Measurements from ENCODE around the gene MRPS5.

Gene MRPS5

GRCh38 chr2:95048825-95049682, 72.6 kb downstream of the MRPS5 start:
- no peak for TF ChIP-seq CTCF (IDR thresholded peaks at IDR 0.05; ENCODE audit: low read depth, low read length, missing control alignments)
- H3K4me3 ChIP-seq (ENCODE audit: low read depth, low read length): no peak overlapping the region
- DNase-seq (ENCODE audit: low read depth): no peak

- TF ChIP-seq CTCF (IDR thresholded peaks at IDR 0.05; ENCODE audit: low read depth, low read length, missing control alignments): no peak
- H3K4me3 ChIP-seq (ENCODE audit: low read depth, low read length): no peak overlapping the region
- no peak for DNase-seq (ENCODE audit: low read depth)
Measured at GRCh38 chr2:95047629-95048510, 73.7 kb downstream of the MRPS5 start.

GRCh38 chr2:95046371-95047112, 75.1 kb downstream of the MRPS5 start:
- DNase-seq (ENCODE audit: low read depth): no peak
- TF ChIP-seq CTCF (IDR thresholded peaks at IDR 0.05; ENCODE audit: low read depth, low read length, missing control alignments): no peak
- H3K4me3 ChIP-seq (ENCODE audit: low read depth, low read length): no peak overlapping the region

GRCh38 chr2:95044601-95045000, 77.0 kb downstream of the MRPS5 start:
- no peak overlapping the region for H3K4me3 ChIP-seq (ENCODE audit: low read depth, low read length)
- no peak for TF ChIP-seq CTCF (IDR thresholded peaks at IDR 0.05; ENCODE audit: low read depth, low read length, missing control alignments)
- no peak for DNase-seq (ENCODE audit: low read depth)

GRCh38 chr2:95043300-95044093, 78.1 kb downstream of the MRPS5 start:
- TF ChIP-seq CTCF (IDR thresholded peaks at IDR 0.05; ENCODE audit: low read depth, low read length, missing control alignments): no peak
- no peak for DNase-seq (ENCODE audit: low read depth)
- H3K4me3 ChIP-seq (ENCODE audit: low read depth, low read length): no peak overlapping the region

All from GM12864 (cell line).